GM12874 (cell line): ENCODE measurements around the gene SAT2.

Source experiments
- CTCF ChIP-seq: IDR thresholded peaks from 2 replicates; pipeline ENCODE4 v1.5.1; 2011; ENCODE audit warnings: low read depth, mild to moderate bottlenecking, control low read depth, low read length, moderate library complexity; ENCODE audit not compliant: insufficient read depth

The SAT2 gene

GRCh38 chr17:7579834-7580603 is 47.6 kb downstream of the SAT2 start:
- TF ChIP-seq CTCF = no peak

- no peak for TF ChIP-seq CTCF
Measured at GRCh38 chr17:7579001-7579833, 48.4 kb downstream of the SAT2 start, which contains the start of gene CD68. Gene CD68 (plus strand): TSS chr17:7579638. CDS start chr17:7579678, 40 bp downstream.

GRCh38 chr17:7577327-7578199 is 50.1 kb downstream of the SAT2 start:
- no peak for TF ChIP-seq CTCF

- TF ChIP-seq CTCF = no peak
Measured at GRCh38 chr17:7576432-7576937, 51.1 kb downstream of the SAT2 start.
